Measurements from ENCODE around the gene PIP4K2C.
"Not testable (repeated sequence)": the region's sequence is repeated elsewhere in the genome, so short reads cannot be mapped to it uniquely, and the experiment has no call there.

Gene PIP4K2C

DNA sequence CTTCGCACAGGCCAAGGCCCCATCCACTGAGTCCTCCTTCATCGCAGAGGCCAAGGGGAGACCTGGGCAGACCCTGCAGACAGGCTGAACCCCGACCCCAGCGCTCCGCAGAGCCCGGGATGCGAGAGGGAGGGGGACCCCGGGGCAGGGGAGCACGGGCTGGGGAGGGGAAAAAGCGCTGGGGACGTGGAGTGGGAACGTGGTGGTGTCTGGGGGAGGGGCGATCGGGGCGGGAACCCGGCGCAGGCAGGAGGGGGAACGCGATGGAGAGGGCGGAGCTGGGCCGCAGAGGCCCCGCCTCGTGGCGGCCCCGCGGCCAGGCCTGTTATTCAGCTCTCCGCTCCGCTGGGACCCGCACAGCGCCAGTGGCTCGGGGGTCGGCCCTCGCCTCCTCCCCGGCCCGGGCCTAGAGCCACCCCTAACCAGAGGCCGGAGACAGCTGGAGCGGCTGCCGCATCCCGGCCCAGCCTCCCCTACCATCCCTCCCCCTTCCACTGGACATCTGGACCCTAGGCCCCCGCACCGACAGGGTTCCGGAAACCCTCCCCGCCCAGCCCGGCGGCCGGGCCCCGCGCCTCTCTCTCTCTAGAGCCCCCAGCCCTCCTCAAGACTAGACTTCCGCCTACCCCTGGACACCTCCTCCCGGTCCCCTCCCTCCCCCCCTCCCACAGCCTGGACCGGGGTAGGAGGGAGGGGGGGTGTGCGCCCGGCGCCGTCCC is 20.3 kb downstream of the PIP4K2C start, which contains the start of gene ARHGEF25:
Gene ARHGEF25 (plus strand): TSS at position 328 of the 719 bp plus-strand sequence. CDS start 460 bp downstream, outside the sequence.
- DNase-seq = no peak

DNA sequence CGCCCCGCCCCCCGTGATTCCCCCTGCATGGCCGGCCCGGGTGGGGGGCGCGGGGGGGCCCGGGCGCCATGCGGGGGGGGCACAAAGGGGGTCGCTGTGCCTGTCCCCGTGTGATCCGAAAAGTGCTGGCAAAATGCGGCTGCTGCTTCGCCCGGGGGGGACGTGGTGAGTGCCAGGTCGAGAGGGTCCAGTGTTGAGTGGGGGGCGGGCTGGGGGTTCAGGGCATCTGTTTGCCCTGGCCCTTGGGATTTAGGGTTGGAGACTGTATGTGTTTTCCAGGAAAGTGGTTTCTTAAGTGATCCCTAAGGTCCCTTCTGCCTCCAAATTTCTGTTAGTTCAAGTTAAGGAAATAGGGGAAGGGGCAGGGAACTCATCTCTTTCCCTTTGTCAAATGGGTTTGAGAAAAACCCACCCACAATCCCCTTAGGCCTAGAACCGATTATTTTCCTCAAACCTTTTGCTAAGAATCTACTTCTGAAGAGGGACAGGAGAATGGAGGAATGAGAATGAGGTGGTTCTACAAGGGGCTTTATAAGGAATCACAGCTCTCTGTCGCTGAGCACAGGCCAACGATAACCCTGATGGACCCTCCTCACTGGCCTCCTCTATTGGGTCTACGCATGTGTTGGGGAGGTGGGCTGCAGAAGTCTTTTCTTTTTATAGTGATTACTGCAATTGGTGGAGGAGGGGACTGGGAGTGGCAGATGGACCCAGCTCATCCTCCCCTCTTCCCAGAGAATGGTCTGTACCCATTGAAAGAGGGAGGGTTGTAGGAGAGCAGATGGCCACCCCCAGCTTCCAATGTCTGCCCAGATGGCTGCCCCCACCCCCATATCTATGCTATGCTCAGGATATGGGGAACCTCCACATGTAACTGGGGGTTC is 21.1 kb downstream of the PIP4K2C start:
- DNase-seq = no peak

DNA sequence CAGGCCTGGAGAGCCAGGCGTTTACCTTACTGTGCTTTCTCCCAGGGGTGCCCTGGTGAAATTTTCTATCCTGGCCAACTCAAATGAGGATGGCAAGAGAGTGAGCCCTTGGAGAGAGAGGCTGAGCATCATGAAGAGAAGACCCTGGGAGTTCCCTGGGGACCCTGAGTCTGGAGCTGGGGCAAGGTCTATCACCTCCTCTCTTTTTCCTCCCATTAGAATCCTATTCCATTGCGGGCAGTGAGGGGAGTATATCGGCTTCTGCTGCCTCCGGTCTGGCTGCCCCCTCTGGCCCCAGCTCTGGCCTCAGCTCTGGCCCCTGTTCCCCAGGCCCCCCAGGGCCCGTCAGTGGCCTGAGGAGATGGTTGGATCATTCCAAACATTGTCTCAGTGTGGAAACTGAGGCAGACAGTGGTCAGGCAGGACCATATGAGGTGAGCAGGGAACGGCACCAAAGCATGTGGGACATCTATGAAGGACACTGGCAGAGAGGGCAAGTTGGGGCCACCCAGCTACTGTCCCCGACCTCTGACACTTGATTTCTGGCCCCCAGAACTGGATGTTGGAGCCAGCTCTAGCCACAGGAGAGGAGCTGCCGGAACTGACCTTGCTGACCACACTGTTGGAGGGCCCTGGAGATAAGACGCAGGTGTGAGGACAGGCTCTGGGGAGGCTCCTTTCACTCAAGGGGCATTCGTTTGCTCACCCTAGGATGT is 21.9 kb downstream of the PIP4K2C start:
- no peak for DNase-seq

DNA sequence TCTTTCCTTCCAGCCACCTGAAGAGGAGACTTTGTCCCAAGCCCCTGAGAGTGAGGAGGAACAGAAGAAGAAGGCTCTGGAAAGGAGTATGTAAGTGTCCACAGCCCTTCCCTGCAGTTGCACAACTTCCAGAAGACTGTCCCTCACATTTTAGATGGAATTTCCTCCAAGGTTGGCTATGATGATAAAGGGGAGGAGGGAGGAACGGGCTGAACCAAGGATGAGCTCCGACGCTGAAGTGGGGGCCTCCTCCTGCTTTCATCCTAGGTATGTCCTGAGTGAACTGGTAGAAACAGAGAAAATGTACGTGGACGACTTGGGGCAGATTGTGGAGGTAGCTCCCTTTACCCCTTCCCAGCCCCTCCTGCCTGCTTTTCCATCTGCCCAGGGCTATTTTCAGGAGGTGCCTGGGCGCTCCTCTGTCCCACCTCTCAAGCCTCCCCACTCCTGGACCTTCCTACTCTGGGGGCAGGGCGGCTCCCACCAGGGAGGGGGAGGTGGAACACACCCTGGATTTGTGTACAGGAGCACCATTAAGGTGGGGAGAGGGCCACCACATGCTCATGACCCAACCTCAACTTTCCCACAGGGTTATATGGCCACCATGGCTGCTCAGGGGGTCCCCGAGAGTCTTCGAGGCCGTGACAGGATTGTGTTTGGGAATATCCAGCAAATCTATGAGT is 22.6 kb downstream of the PIP4K2C start:
- no peak for DNase-seq

DNA sequence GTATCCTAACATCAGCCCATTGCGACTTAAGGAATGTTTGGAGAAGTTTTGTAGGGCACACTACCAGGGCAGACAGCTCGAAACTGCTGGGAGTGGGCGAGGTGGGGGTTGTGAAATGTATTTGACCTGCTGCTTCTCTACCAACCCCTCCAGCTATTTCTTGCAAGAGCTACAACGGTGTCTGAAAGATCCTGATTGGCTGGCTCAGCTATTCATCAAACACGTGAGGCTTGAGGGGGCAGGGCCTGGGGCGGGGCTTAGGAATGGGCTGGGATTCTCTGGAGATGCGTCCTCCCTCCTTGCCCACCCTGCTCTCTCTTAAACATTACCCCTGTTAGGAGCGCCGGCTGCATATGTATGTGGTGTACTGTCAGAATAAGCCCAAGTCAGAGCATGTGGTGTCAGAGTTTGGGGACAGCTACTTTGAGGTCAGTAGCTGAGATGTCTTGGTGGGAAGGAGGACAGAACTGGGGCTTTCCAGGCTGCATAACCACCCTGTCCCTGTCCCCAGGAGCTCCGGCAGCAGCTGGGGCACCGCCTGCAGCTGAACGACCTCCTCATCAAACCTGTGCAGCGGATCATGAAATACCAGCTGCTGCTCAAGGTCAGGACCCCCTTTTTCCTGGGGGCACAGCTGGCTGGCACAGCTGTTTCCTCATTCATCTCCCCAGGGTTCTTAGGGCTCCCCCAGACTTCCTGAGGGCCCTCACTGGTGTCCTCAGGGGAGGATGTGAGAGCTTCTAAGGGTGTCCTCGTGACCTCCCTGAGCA is 23.4 kb downstream of the PIP4K2C start:
- DNase-seq = no peak

DNA sequence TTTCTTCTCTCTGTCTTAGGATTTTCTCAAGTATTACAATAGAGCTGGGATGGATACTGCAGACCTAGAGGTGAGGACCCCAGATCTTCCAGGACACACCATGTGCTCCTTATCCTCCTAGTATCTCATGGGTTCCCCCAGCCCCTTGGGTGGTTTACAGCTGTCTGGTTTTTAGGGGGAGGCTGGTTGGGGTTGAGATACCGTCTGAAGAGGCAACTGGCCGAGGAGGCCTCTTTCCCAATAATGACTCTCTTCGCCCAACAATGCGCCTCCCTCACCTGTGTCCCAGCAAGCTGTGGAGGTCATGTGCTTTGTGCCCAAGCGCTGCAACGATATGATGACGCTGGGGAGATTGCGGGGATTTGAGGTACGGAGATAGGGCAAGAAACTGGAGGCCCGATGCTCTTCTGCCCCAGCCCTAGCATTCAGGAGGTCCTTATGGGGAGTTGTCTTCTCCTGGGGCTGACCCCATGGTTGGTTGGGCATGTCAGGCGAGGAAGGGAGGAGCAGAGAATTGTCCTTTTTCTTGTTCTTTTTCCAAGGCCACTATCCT is 24.0 kb downstream of the PIP4K2C start:
- DNase-seq = no peak

DNA sequence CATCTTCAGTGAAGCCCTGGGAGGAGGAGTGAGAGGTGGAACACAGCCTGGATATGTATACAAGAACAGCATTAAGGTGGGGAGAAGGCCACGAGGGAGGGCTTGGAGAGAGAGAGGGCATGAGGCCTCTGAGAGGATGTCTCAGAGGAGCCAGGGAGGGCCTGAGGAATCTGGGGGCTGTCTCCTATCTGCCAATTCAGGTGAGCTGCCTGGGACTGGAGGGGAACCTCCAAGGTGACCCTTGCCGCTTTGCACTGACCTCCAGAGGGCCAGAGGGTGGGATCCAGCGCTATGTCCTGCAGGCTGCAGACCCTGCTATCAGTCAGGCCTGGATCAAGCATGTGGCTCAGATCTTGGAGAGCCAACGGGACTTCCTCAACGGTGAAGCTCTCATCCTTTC is 24.6 kb downstream of the PIP4K2C start:
- no peak for DNase-seq

DNA sequence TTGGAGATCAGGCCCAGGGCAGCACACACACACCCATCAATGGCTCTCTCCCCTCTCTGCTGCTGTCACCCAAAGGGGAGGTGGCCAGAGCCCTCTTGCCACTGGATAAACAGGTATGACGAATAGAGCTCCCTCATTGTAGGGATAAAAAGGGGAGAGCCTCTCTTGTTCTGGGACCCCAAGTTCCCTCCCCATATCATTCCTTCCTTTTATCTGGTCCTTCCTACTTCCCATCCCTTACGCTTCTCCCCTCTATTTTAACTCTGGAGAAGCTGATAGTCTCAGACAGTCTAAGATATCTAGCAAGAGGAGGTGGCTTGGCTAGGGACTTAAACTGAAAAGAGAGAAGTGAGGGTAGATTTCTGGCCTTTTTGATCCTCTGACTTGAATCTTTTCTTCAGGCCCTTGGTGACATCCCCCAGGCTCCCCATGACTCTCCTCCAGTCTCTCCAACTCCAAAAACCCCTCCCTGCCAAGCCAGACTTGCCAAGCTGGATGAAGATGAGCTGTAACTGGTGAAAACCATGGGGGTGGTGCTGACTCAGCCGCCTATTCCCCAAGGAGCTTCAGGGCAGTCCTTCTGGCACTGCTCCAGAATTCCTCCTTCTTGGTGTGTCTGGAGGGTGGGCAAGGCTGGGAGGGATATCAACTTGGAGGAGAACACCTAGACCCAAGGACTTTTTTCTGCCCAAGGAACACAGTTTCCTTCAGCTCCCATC is 25.6 kb downstream of the PIP4K2C start:
- DNase-seq = no peak

DNA sequence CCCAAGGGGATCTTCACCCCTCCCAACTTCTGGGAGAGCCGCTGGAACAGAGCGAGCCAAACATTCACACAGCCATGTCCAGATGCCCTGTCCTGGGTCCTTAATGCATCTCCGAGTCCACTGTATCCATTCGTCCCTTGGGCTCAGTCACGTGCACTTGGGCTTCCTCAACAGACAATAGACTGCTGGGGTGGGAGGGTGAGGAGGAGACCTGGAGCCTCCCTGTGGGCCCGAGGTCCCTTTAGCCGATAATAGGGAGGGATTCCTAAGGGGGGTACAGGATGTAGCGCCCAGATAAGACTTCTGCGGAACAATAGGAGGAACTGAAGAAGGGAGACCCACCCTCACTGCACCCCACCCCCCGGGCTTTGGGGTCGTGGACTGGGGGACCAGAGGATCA is 26.9 kb downstream of the PIP4K2C start:
- no peak for DNase-seq

DNA sequence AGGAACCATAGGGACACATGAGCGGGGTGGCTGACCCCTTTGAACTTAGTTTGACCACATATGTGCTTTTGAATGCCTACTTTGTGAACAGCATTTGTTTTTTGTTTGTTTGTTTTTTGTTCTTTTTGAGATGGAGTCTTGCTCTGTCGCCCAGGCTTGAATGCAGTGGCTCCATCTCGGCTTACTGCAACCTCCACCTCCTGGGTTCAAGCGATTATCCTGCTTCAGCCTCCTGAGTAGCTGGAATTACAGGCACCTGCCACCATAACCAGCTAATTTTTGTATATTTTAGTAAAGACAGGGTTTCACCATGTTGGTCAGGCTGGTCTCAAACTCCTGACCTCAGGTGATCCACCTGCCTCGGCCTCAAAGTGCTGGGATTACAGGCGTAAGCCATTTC is 27.4 kb downstream of the PIP4K2C start:
- DNase-seq = not testable (repeated sequence)

DNA sequence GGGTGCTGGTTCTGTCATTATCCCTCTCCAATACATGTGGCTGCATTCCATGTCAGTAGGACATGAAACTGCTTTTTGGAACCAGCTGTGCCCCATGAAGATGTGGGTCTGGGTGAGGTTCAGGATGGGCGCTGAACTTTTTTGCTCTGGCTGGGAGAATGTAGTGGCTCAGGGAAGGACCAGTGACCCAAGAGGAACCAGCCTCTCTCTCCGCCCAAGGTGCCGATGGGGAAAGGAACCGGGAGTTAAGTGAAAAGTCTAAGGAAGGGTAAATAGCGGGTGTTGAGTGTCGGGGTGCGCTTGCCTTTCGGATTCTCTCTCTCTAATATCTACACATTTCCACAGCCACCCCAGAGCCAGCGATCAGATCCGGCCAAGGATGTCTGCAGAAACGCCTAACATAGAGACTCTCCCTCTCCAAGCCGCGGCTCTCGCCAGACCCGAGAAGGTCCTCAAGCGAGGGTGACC is 28.0 kb downstream of the PIP4K2C start:
- DNase-seq = no peak

DNA sequence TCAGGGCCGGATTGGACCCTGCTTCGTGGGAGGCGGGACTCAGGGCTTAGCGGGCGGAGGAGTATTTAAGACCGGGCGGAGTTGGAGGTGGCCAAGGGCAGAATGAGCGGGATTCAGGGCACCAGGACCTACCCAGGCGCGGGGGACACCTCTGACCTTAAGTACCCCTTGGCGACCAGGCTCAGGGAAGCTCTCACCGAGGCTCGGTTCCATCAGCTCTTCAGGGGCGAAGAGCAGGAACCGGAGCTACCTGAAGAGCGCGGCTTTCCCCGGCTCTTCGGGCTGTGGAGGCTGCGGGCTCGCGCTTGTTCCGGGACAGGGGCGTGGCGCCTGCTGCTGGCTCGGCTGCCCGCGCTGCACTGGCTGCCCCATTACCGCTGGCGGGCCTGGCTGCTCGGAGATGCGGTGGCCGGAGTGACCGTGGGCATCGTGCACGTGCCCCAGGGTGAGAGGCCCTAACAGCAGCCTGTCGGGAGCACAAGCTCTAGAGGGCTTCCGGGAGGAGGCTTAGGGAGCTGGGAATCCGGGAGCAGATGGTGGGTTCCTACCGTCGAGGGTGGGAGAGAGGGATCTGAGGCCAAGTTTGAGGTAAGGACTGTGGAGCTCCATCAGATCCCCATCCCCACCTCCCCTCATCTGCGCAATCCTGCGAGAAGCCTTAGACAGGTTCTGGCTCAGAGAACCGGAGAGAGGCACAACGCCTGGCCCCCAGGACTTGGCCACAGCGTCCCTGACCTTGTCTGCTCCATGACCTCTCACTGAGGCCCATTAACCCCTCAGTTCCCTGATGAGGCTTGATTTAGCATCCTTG is 28.6 kb downstream of the PIP4K2C start:
- DNase-seq = no peak

DNA sequence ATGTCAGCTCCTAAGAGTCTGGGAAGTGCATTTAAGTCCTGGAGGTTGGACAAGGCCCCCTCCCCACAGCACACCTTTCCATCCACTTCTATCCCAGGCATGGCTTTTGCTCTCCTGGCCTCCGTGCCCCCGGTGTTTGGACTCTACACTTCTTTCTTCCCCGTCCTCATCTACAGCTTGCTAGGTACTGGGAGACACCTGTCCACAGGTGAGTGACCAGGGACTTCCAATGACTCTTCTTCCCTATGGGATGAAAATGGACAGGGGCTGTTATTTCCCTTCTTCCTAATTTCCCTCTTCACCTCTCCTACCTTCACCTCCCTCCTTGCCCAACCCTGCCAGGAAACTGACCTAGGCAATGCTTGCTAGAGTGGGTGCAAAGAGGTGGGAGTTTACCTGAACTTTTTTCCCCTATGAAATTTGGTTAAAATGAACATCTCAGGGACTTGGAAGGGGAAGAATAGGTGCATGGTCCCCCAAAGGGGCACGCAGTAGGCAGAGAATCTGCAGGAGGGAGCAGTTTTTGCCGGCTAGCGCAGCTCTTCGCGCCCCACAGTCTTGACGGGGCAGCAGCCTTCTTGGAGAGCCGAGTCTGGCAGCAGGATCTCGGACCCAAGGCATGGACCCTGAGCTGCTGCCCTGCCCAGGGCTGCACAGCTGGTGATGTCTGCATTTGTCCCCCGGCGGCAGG is 29.4 kb downstream of the PIP4K2C start:
- DNase-seq = no peak

DNA sequence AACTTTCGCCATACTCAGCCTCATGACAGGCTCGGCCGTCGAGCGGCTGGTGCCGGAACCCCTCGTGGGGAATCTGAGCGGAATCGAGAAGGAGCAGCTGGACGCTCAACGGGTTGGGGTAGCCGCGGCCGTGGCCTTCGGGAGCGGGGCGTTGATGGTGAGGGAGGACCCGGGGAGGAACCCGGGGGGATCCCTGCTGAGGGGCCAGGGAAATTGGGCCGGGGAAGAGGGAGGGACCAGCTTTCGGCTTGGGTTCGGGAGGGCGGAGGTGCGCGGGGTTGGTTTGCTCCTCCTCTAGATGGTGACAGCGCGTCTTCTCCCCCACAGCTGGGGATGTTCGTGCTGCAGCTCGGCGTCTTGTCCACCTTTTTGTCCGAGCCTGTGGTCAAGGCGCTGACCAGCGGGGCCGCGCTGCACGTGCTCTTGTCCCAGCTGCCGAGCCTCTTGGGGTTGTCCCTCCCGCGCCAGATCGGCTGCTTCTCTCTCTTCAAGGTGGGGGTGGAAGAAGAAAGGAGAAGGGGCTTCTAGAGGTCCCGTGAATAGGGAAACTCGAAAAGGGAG is 30.0 kb downstream of the PIP4K2C start:
- no peak for DNase-seq

DNA sequence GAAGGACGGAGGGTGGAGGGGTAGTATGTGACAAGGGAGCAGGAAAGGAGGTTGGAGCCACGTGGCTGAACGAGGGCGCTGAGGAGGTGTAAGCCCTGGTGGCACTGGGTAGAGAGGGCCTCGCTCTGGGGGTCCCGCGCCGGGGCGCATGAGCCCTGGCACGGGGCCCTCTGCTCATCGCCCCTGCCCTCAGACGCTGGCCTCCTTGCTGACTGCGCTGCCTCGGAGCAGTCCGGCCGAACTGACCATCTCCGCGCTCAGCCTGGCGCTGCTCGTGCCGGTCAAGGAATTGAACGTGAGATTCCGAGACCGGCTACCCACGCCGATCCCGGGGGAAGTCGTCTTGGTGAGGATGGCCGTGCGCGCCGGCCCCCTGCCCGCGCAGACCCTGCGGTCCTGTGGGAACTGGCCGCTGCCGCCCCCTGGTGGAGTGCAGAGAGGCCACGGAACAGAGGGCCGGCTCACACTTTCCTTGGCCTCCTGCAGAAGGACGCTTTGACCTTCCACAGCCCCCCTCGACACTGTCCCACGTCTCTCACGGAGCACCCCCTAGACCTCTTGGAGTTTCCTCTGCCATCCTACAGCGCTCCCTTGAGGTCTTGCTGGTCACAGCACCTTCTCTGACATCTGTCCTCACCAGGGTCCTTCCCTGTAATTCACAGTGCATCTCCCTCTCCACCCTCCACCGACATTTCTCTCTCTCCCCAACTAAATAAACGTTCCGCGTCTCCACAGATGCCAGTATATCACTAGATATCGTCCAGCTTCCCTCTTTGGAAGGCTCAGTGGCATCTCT is 30.7 kb downstream of the PIP4K2C start:
- DNase-seq = no peak

DNA sequence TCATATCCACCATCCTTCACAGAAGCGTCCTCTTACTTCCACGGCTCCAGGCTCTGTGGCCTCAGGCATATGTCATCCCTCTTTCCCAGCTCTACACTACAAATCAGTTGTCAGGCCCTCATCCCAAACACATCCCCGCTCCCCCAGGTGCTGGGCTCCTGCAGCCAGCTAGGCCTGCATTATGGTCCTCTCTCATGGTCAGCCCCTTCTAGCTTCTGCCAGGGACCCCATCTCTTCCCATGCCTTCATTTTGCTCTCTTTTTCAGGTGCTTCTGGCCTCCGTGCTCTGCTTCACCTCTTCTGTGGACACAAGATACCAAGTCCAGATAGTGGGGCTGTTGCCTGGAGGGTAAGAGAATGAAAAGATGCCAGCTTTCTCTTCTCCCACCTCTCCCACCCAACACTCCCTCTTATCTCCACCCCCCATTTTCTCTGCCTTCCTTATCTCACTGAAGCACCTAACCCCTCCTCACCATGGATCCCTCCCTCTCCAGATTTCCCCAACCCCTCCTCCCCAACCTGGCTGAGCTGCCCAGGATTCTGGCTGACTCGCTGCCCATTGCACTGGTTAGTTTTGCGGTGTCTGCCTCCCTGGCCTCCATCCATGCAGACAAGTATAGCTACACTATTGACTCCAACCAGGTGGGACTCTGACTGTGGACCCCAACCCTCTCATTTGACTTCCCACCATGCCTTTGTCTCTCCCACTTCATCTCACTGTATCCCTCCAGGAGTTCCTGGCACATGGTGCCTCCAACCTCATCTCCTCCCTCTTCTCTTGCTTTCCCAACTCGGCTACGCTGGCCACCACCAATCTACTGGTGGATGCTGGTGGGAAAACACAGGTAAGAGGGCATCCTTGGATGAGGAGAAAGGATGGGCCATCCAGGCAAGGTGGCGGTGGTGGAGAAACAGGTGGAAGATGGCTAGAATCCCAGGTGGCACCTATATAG is 31.6 kb downstream of the PIP4K2C start:
- no peak for DNase-seq

DNA sequence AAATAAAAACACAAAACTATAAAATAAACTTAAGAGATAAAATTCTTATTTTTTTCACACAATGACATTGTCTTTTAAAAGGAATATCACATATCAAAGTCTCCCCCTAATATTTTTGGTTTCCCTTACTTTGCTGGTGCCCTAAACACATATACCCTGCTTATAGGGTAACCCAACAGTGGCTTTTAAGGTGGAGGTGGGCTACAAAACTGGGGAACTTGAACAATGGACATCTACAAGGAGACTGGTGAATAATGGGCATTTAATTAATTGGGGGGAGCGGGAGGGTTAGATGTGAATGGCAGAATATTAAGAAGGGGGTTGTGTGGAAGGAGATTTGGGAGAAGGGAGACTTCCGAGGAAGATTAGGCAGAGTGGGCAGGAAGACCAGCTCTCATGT is 32.4 kb downstream of the PIP4K2C start:
- DNase-seq = no peak
